ENCODE measurements around the gene PNPLA5.

PNPLA5 gene

DNA sequence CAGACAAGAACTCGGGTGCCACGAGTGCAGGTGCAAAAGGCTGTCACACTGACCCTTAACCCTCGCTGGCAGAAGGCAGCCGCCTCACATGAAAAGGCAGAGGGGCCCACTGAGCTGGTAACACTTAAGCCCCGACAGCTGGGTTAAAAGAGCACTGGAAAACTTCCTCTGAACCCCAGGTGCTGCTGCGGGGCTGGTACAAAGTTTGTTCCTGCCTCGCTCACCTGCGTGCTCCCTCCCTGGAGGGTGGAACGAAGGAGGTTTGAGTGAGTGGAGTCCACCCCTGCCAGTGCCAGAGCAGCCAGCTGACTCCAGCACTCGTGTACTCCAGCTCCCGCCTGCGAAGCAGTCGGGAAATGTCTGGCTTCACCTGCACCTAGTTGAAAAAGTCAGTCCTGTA is 42.1 kb downstream of the PNPLA5 start:
- TF ChIP-seq, protein P1, sequence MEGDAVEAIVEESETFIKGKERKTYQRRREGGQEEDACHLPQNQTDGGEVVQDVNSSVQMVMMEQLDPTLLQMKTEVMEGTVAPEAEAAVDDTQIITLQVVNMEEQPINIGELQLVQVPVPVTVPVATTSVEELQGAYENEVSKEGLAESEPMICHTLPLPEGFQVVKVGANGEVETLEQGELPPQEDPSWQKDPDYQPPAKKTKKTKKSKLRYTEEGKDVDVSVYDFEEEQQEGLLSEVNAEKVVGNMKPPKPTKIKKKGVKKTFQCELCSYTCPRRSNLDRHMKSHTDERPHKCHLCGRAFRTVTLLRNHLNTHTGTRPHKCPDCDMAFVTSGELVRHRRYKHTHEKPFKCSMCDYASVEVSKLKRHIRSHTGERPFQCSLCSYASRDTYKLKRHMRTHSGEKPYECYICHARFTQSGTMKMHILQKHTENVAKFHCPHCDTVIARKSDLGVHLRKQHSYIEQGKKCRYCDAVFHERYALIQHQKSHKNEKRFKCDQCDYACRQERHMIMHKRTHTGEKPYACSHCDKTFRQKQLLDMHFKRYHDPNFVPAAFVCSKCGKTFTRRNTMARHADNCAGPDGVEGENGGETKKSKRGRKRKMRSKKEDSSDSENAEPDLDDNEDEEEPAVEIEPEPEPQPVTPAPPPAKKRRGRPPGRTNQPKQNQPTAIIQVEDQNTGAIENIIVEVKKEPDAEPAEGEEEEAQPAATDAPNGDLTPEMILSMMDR (IDR thresholded peaks at IDR 0.05; ENCODE audit: borderline replicate concordance, insufficient read depth, low read depth, low read length): no peak

DNA sequence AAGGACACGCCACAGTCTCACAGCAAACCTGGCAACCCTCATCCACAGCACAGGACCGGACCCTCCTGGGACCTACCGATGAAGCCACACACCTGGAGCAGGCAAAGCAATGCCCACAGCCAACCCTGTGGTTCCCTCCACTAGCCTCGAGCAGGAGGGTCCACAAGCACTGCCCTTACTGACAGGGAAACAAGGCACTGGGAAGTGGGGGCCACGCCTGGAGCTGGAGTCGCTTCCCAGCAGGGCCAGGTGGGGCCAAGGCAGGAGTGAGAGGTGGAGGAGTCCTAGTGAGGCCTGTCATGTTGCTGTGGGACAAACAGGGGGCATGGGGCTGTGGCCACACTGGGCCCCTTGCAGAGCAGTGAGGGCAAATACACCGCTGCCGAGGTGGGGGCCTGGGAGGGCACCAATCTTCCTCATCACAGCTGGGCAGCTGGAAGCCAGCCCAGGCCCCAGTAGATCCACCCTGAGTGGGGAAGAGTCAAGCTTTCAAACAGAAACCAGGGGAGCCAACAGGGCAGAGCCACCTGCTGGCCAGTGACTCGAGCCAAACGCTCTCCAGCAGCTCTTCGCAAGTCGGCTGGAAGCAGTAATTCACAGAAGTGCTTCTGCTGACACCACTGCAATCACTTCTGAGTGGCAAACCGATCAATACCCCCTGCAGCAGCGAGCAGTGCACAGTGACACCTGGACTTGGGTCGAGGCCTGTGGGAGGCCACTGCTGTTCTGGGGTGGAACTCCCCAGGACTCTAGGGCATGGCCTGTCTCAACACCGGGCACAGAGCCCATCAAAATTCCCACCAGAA is 43.2 kb downstream of the PNPLA5 start:
- no peak overlapping the region for H3K4me3 ChIP-seq (ENCODE audit: low read depth, low read length)
- TF ChIP-seq, protein P1 (IDR thresholded peaks at IDR 0.05; ENCODE audit: borderline replicate concordance, insufficient read depth, low read depth, low read length): 0 out of 2 replicates have a peak, but pooled peaks have one; percentile 4

More for the DNA sequence above, 42.1 kb downstream of the PNPLA5 start:
- no peak overlapping the region for H3K4me3 ChIP-seq (ENCODE audit: low read depth, low read length)

DNA sequence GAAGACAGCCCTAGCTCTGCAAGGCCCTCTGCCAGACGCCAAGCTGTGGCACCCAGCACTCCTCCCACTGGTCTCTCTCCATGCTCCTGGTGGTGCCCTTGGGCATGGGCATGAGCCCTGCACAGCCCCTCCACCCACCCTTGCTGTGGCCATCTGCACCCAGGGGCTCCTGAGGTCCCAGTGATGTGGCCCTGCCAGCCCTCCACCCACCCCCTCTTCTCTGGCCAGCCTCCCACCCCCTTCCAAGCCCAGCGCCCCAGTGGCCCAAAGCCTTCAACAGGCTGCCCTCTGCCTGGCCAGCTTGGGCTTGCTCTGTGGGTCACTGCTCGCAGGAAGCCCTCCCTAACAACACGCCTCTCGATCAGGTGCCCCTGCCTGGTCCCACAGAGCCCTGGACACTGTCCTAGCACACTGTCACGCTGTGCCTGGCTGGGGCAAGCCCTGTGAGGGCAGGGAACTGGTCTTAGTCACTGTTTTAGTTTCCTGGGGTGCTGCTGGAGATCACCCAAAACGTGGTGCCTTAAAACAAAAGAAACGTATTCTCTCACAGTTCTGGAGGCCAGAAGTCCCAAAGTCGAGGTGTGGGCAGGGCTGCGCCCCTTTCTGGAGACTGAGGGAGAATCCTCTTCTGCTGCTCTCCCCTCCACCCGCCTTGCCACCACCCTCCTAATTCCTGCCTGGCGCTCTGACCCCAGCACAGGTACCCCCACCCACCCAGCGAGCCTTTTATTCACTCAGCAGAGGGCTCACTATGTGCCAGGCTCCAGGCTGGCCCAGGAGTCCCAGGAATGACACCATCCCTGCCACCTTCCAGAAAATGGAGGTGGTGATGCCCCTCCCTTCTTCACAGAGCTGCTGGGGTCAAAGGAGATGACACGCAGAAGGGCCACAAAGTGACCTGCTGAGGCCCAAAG is 44.2 kb downstream of the PNPLA5 start:
- TF ChIP-seq, protein P1 (IDR thresholded peaks at IDR 0.05; ENCODE audit: borderline replicate concordance, insufficient read depth, low read depth, low read length): no peak
- no peak overlapping the region for H3K4me3 ChIP-seq (ENCODE audit: low read depth, low read length)

DNA sequence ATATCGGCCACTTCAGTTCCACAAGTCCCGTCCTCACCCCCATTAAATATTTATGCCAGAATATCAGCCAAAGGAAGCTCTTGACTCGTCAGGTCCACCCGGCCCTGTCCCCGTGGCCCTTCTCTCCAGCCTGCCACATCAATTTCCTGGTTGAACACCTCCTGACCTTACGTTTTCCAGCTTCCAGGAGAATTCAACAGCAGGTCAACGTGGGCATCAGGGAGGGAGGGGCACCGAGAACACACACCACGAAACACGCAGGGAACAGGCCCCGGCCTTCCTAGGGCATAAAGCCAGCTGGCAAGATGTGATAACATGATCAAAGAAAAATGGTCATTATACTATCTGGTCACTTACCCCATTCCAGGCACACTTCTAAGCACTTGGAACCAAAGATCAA is 44.8 kb downstream of the PNPLA5 start:
- TF ChIP-seq, protein P1 (IDR thresholded peaks at IDR 0.05; ENCODE audit: borderline replicate concordance, insufficient read depth, low read depth, low read length): no peak
- no peak overlapping the region for H3K4me3 ChIP-seq (ENCODE audit: low read depth, low read length)

DNA sequence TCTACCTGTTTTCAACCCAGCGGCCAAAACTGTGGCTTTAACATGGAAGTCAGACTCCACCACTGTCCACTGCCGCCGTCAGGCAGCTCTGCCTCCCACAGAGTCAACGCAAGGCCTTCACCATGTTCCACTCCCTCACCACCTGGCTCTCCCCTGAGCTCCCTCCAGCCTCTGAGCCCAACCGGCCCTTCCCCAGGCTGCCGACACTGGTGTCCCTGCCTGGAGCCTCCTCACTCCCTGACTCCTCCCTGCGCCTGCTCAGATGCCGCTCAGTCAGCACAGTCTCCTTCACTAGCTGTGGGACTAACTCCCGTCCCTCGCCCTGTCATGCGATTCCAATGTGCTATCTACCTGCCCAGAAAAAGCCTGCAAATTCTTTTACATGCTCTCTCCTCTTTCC is 45.8 kb downstream of the PNPLA5 start:
- H3K4me3 ChIP-seq (ENCODE audit: low read depth, low read length): no peak overlapping the region
- TF ChIP-seq, protein P1 (IDR thresholded peaks at IDR 0.05; ENCODE audit: borderline replicate concordance, insufficient read depth, low read depth, low read length): no peak

DNA sequence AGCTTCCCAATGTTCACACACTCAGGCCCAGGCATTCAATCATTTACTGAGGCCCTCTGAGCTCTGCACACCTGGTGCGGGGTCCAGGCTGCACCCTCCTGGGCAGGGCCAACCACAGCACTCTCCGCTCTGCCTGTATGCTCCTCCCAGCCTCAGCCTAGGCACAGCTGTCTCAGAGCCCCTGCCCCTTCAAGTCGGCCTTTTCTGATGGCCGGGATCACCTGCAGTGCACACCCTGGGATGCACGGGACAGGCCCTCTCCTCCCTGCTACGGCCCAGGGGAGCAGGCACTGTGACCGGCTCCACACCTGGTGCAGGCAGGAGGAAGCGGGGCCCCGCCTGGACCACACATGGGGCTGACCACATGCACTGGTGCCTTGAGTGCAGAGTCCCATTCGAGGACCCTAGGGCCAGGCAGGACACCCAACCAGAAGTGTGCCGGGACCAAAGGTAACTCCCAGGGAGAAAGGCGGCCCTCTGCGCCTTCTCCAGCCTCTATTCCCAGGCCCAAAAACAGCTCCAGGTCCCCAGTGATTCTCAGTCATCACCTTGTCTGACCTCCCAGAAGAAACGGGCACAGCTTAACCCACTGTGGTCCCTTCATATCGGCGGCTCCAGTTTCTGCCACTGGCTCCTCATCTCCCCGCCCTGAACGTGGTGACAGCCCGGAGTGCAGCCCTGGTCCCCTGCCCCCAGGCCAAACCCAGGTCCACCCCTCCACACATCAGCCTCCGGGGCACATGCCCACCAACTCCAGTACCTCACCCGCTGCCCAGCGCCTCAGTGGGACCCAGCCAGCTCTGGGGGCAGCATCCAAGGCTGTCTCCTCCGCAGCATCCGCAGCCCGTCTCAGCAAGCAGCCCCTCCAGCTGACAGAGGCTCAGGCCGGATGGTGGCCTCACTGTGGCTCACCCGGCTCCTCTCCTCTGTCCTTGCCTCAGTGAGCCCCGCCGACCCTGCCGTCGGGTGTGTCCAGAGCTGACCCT is 47.0 kb downstream of the PNPLA5 start:
- H3K4me3 ChIP-seq (ENCODE audit: low read depth, low read length): no peak overlapping the region
- TF ChIP-seq, protein P1 (IDR thresholded peaks at IDR 0.05; ENCODE audit: borderline replicate concordance, insufficient read depth, low read depth, low read length): no peak

Data from GM12875 (cell line).